CD14-positive monocyte (primary cell): ENCODE data around the gene ERBB4. TPM values are rescaled to one million over a fixed set of nuclear protein-coding genes. Genes with fewer than 3 reads are reported as not detected.

Experiments
- DNase-seq, 3 donors: peaks; one replicate each; pipeline ENCODE4 v3.0.0-alpha.2; 2011 to 2022
- H2AFZ ChIP-seq: 2 replicates; pipeline ENCODE4 v1.6.0; 2012; ENCODE audit warnings: mild to moderate bottlenecking, low read depth, low read length, inconsistent platforms; ENCODE audit not compliant: insufficient read depth, poor library complexity, severe bottlenecking
- H3K27ac ChIP-seq, 2 donors: 1 replicate in 1 of 2; 2 replicates in 1 of 2; pipeline ENCODE4 v1.5.1; 2012 to 2013; ENCODE audit warnings: low read length in 2 of 2, control low read depth in 1 of 2, inconsistent platforms in 1 of 2, low read depth in 1 of 2, mild to moderate bottlenecking in 1 of 2
- H3K27me3 ChIP-seq, 2 donors: one replicate each; pipeline versions ENCODE4 v1.6.0 to v1.6.1; 2011 to 2013; ENCODE audit warnings: low read length in 2 of 2; ENCODE audit not compliant: control insufficient read depth in 2 of 2, insufficient read depth in 2 of 2
- H3K36me3 ChIP-seq, 2 donors: replicated peaks in 1 of 2; 1 replicate in 1 of 2; 2 replicates in 1 of 2; pipeline versions ENCODE4 v1.5.1 to v1.6.1; 2012 to 2013; ENCODE audit warnings: low read length in 2 of 2, control low read depth in 1 of 2, inconsistent platforms in 1 of 2, mild to moderate bottlenecking in 1 of 2; ENCODE audit not compliant: insufficient read depth in 2 of 2, control insufficient read depth in 1 of 2
- H3K4me1 ChIP-seq, 2 donors: 1 replicate in 1 of 2; 2 replicates in 1 of 2; pipeline versions ENCODE4 v1.5.1 to v1.6.1; 2012 to 2013; ENCODE audit warnings: low read length in 2 of 2, control low read depth in 1 of 2, inconsistent platforms in 1 of 2, mild to moderate bottlenecking in 1 of 2, moderate library complexity in 1 of 2; ENCODE audit not compliant: insufficient read depth in 2 of 2, control insufficient read depth in 1 of 2
- H3K4me2 ChIP-seq: replicated peaks from 2 replicates; pipeline ENCODE3; 2012; ENCODE audit warnings: low read length, moderate library complexity, mild to moderate bottlenecking; ENCODE audit not compliant: poor library complexity, severe bottlenecking; ENCODE audit errors: extremely low read depth
- H3K4me3 ChIP-seq, 3 experiments: fragments of 200-600 bp in 1 of 3; sonication (generic) in 1 of 3; replicated peaks in 1 of 3; 1 replicate in 2 of 3; 2 replicates in 1 of 3; pipeline ENCODE4 v1.5.1; 2011 to 2013; ENCODE audit warnings: low read length in 3 of 3, mild to moderate bottlenecking in 3 of 3, control low read depth in 2 of 3, low read depth in 2 of 3, inconsistent platforms in 1 of 3, moderate library complexity in 1 of 3
- H3K79me2 ChIP-seq: 2 replicates; pipeline ENCODE4 v1.6.0; 2012; ENCODE audit warnings: mild to moderate bottlenecking, control low read depth, inconsistent platforms, low read length, moderate library complexity; ENCODE audit not compliant: insufficient read depth
- H3K9ac ChIP-seq: 2 replicates; pipeline ENCODE4 v1.6.0; 2017; ENCODE audit warnings: low read length, mild to moderate bottlenecking; ENCODE audit not compliant: insufficient read depth, poor library complexity, severe bottlenecking
- H3K9me3 ChIP-seq, 2 donors: replicated peaks in 1 of 2; 1 replicate in 1 of 2; 2 replicates in 1 of 2; pipeline versions ENCODE4 v1.5.1 to v1.6.1; 2012 to 2013; ENCODE audit warnings: low read length in 2 of 2, control low read depth in 1 of 2; ENCODE audit not compliant: control insufficient read depth in 1 of 2, insufficient read depth in 1 of 2
- H4K20me1 ChIP-seq: 2 replicates; pipeline ENCODE4 v1.6.0; 2012; ENCODE audit warnings: mild to moderate bottlenecking, low read length, control low read depth, moderate library complexity; ENCODE audit not compliant: insufficient read depth
- H3K27ac Mint-ChIP-seq, 7 donors: one replicate each; pipeline ENCODE4 v1.8.0; 2020; ENCODE audit warnings: mild to moderate bottlenecking in 7 of 7, mixed read lengths in 7 of 7, moderate library complexity in 6 of 7, inconsistent platforms in 2 of 7
- H3K27me3 Mint-ChIP-seq, 3 donors: one replicate each; pipeline ENCODE4 v1.8.0; 2021 to 2022; ENCODE audit warnings: low read depth in 3 of 3, mild to moderate bottlenecking in 3 of 3, mixed read lengths in 3 of 3, moderate library complexity in 3 of 3, inconsistent platforms in 1 of 3
- H3K36me3 Mint-ChIP-seq, 2 donors: one replicate each; pipeline ENCODE4 v1.8.0; 2020; ENCODE audit warnings: mixed read lengths in 2 of 2, inconsistent platforms in 1 of 2, mild to moderate bottlenecking in 1 of 2
- H3K4me1 Mint-ChIP-seq: one replicate; pipeline ENCODE4 v1.8.0; 2020; ENCODE audit warnings: mild to moderate bottlenecking, mixed read lengths
- H3K4me3 Mint-ChIP-seq, 2 donors: one replicate each; pipeline ENCODE4 v1.8.0; 2020; ENCODE audit warnings: mild to moderate bottlenecking in 2 of 2, mixed read lengths in 2 of 2, moderate library complexity in 1 of 2
- H3K9me3 Mint-ChIP-seq, 7 donors: one replicate each; pipeline ENCODE4 v1.8.0; 2020 to 2022; ENCODE audit warnings: mixed read lengths in 7 of 7, mild to moderate bottlenecking in 6 of 7, moderate library complexity in 6 of 7, inconsistent platforms in 2 of 7
- WGBS: methylation state at CpG from one replicate; pipeline ENCODE4 v1.1.5; 2013; ENCODE audit warnings: missing lambda C conversion rate; ENCODE audit not compliant: insufficient coverage; 5-methylcytosine and 5-hydroxymethylcytosine counted together
- intact Hi-C, 2 donors: fragments of 100-400 bp; cut with micrococcal nuclease; formaldehyde crosslinking; loops; one replicate each; pipeline versions ENCODE4 v1.15.0 to v1.15.1; 2023
- polyA plus RNA-seq, 3 donors: library from polyadenylated mRNA; depleted of rRNA in 1 of 3; unstranded in 2 of 3; stranded (reverse) in 1 of 3; fragments of 300-500 nt in 2 of 3; fragments of >200 nt in 1 of 3; fragmentation: Illumina TruSeq in 2 of 3; gene quantifications; 1 replicate in 2 of 3; 2 replicates in 1 of 3; pipeline ENCODE4 v1.2.3, GENCODE V29; 2012 to 2021
- TF ChIP-seq, protein P1 (sequence below): fragments of 200-600 bp; IDR thresholded peaks from one replicate; pipeline ENCODE4 v1.8.0; 2022; ENCODE audit warnings: antibody characterized with exemption, mild to moderate bottlenecking

Gene ERBB4
- polyA plus RNA-seq, 3 donors: not detected

DNA sequence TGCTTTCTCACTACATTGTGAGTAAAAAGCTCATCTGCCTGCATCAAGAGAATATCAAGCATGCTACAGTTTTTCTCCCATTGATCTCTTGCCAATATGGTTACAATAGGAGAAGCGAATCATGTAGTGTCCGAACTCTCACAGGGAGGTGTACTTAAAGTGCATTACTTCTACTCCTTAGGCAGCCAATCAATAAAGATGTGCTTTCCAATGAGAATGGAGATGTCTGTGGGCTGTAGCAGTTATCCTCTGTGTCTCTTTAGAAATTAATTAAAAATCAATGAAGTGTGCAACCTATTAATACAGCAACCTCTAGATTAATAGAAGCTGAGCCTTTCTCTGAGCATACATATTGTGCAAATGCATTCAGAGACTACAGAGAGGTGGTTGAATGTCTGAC lies 1098.5 kb downstream of the ERBB4 start:
- Mint-ChIP-seq H3K9me3 (peaks cover 0 to 2% (median 0%) of the 10 kb centered on the region in 7 donors), H3K4me3 (no peak overlapping the region), H3K36me3 (no peaks in the 10 kb centered on the region), H3K27me3 (no peaks in the 10 kb centered on the region), H3K27ac (no peak overlapping the region), H3K4me1 (no peaks in the 10 kb centered on the region)
- DNase-seq: no peak
- no CpG with 5 or more reads among the region's 2 CpGs for WGBS
- Histone ChIP-seq H3K4me1 (no peaks in the 10 kb centered on the region), H3K4me3 (no peak overlapping the region), H2AFZ (no peak overlapping the region), H3K4me2 (no peak overlapping the region), H3K9me3 (no peaks in the 10 kb centered on the region), H3K27me3 (no peaks in the 10 kb centered on the region), H4K20me1 (no peaks in the 10 kb centered on the region), H3K79me2 (no peaks in the 10 kb centered on the region), H3K36me3 (no peaks in the 10 kb centered on the region), H3K9ac (no peak overlapping the region), H3K27ac (no peak overlapping the region)
- TF ChIP-seq, protein P1, sequence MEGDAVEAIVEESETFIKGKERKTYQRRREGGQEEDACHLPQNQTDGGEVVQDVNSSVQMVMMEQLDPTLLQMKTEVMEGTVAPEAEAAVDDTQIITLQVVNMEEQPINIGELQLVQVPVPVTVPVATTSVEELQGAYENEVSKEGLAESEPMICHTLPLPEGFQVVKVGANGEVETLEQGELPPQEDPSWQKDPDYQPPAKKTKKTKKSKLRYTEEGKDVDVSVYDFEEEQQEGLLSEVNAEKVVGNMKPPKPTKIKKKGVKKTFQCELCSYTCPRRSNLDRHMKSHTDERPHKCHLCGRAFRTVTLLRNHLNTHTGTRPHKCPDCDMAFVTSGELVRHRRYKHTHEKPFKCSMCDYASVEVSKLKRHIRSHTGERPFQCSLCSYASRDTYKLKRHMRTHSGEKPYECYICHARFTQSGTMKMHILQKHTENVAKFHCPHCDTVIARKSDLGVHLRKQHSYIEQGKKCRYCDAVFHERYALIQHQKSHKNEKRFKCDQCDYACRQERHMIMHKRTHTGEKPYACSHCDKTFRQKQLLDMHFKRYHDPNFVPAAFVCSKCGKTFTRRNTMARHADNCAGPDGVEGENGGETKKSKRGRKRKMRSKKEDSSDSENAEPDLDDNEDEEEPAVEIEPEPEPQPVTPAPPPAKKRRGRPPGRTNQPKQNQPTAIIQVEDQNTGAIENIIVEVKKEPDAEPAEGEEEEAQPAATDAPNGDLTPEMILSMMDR: no peak
- intact Hi-C loops: no loop called here

DNA sequence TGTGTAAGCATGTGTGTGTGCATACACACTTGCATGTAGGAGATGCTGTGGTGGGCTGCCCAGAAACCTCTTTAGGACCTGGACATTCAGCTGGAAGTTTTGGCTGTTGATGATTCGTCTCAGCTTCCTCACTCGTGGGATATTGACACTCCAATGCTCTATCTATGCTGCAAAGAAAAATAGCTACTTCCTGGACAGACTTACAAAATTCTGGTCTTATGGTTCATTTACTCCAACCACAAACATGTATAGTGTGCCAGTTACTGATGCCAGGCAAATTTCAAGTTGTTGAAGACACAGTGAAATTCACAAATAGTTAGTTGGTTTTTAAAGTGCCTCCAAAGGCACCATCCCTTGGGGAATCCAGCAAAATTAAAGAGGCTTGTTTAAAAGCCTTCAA lies 1099.6 kb downstream of the ERBB4 start:
- intact Hi-C loops: no loop called here
- TF ChIP-seq, protein P1: no peak
- WGBS: 40% methylated on average over 1 of the region's 2 CpGs
- Histone ChIP-seq H3K4me2 (no peak overlapping the region), H3K9me3 (no peaks in the 10 kb centered on the region), H2AFZ (no peak overlapping the region), H3K79me2 (no peaks in the 10 kb centered on the region), H3K4me1 (no peaks in the 10 kb centered on the region), H3K9ac (no peak overlapping the region), H3K27me3 (no peaks in the 10 kb centered on the region), H3K4me3 (no peak overlapping the region), H3K27ac (no peak overlapping the region), H3K36me3 (no peaks in the 10 kb centered on the region), H4K20me1 (no peaks in the 10 kb centered on the region)
- Mint-ChIP-seq H3K4me1 (no peaks in the 10 kb centered on the region), H3K27ac (no peak overlapping the region), H3K4me3 (no peak overlapping the region), H3K9me3 (peaks cover 0 to 2% (median 0%) of the 10 kb centered on the region in 7 donors), H3K27me3 (no peaks in the 10 kb centered on the region), H3K36me3 (no peaks in the 10 kb centered on the region)
- DNase-seq: no peak
